ENCODE data around the gene THSD8.
"Not testable (repeated sequence)": the region's sequence is repeated elsewhere in the genome, so short reads cannot be mapped to it uniquely, and the experiment has no call there.

The THSD8 gene

DNA sequence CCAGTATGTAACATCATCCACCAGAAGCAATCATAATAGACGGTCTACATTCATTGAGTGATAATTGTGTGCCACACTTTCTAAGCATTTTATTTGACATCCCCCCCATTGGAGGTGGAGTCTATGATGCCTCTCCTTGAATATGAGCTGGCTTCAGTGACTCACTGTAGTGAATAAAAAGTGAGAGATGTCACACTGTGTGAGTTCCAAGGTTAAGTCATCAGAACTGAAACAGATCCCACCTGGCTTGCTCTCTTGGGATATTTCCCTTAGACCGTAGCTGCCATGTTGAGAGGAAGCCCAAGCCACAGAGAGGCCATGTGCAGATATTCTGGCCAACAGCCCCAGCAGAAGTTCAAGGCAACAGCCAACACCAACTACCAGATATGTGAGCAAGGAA lies 19.9 kb downstream of the THSD8 start:
- no peak for DNase-seq

DNA sequence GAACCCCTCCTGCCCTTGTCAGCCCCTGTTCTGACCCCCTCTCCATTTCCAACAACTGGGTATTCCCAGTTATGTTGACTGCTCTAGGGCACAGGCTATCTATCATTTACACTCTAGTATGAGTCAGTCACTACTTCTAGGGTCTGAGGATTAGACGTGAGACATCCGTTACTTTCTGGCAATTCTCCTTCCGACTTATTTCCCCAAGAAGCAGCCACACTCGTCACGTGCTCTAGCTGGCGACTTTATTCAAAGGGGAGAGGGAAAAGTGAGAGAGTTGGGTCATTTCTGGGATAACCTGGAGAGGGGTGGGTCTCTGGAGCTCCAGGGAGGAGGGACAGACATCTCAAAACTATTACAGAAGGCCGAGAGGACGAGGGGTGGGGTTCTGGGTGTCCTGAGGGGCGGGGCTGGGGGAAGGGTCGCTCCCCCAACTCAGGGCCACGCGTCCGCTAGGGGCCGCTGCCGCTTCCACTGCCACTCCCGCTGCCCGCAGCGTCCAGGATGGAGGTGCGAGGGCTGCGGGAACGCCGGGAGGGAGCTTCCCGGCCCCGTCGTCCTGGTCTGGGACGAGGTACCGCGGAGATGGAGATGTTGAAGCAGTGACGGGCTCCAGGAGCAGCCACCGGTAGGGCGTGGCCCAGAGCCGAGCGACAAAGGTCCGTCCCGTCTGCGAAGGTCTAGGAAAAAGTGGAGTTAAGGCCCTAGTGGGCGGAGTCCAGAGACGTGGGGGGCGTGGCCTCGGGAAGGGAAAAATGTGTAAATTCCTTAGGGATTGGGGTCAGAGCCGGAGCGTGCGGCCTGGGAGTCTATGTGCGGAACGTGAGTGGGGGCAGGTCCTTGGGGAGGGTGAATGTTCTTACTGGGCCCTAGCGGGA lies 23.6 kb downstream of the THSD8 start:
- DNase-seq: no peak

DNA sequence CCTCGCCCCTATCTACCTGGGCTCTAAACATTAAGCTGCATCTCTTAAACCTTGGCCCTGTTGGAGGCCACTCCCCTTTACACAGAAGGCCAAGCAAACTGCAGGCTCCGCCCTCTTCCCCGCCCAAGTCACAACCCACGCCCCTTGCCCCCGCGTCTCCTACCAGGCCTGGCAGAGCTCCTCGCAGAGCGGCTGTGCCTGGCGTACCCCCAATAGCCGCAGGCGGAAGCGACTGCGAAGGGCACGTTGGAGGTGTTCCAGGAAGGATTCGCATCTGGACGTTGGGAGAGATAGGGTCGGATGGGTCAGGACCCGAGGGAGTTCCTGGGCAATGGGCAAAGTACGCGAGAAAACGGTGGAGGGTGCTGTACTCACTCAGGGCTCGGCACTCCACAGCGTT lies 26.6 kb downstream of the THSD8 start:
- DNase-seq: no peak

DNA sequence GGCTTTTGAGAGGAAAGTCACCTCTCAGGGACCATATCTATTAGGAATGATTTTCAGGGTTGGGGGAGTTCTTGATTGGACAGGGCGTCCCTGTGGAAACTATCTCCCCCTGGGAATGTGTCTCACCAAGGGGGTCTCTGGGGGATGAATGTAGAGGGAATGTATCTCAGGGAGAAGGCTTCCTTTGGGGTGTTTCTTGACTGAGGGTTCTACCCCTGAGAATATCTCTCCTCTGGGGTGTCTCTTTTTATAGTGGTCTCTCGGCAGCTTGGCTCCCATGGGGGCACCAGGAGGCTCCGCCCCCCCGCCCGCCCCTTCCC lies 31.5 kb downstream of the THSD8 start:
- peak in 1 of 51 donors; percentile 7 for DNase-seq

DNA sequence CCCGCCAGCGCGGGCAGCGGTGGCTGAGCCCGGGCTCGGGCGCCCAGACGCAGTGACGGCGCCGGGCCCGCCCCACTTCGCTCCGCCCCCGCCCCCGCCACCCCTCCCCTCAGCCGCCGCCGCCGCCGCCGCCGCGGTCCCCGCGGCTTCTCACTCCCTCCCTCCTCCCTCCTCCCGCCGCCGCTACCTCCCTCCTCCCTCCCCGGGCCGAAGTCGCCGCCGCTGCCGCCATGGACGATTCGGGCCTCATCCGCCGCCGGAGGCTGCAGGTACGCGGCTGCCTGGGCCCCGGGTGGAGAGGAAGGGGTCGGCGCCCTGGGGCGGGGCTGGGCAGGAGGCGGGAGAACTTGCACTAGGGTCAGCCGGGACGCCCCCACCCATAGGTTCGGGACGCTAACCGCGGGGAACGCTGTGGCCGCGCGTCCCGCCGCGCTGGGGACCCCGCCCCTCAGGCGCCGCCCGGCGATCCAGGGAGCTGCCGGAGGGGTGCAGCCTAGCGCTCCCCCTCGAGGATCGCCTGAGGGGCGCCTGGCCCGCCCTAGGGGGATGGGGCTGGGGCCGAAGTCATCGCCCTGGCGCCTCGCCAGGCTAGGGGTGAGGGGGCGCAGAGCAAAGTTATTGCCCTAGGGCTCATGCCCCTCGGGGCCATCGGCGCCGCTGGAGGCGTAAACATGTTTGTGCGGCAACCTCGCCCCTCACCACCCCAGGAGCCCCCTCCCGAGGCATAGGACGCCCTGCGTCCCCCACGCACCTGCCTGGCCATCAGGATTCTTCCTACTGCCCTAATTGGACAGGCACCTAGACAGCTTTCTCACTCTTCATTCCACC lies 32.1 kb downstream of the THSD8 start:
- DNase-seq: peak in 14 of 51 donors; percentile 3 to 36 (median 27)

DNA sequence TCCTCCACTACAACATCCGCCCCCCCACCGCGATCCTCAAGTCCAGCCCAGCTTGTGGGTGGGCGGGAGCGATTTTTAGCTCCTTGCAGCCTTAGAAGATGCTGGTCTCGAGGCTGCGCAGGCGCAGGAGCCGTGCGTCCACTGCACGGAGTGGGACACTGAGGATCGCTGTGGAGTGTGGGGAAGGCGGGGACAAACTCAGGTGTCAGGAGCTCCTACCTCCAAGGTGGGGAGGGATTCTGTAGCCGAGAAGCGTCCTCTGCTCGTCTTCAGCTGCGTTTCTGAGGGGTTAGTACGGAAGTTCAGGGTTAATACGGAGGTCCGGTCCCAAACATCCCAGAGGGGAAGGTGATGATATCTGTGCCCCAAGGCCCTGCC lies 32.7 kb downstream of the THSD8 start, which contains the start of gene RTBDN:
Gene RTBDN, minus strand, starts transcription at position 14 of the 378 bp plus-strand sequence. CDS start 4,600 bp downstream, outside the sequence.
- DNase-seq: peak in 4 of 51 donors; percentile 4 to 37 (median 10)

DNA sequence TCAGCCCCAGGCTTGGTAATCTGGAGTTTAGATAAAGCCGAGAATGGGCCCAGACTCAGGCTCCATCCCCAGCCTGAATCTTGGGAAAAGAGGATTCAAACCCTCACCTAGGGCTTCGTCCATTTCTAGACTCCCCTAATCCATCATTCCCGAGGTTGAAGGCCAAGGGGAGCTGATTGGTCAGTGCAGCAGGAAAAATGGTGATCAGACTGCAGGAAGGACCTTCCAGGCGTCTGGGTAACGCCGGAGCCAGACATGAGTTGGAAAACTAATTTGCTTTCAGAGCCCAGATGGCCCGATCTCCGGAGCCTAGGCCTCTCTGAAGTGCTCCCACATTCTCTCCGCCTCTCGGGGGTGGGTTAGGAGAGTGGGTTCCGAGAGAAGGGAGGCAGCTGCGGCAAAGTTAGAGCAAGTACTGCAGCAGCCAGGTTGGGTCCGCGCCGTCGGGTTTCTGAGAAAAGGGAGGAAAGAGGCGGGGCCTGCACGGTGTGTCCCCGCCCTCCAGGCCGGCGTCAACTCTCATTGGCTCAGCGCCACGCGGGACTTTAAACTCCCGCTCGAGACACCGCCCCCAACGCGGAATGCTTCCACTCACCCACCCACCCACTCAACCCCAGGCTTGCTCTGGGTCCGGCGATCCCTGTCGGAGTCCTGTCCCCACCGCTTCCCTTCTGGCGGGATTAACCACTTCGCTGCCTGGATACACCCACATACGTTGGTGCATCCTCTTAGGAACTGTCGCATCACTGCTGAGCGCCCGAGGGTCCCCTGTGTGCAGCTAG lies 33.3 kb downstream of the THSD8 start:
- DNase-seq: peak in 11 of 51 donors; percentile 1 to 33 (median 21)

DNA sequence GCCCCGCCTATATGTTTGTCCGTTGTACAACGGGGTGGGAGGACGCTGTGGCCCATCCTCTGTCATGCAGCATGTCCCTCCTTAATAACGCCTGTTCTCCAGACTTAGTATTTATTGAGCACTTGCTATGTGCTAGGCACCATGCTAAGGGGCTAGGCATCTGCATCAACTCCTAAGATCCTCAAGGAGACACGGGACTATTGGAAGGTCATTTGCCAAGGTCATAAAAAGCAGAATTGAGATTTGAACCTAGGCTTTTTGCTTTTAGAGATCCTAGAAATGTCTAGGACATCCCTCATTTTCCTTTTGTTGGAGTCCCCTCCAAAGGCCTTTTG lies 34.6 kb downstream of the THSD8 start:
- DNase-seq: no peak

DNA sequence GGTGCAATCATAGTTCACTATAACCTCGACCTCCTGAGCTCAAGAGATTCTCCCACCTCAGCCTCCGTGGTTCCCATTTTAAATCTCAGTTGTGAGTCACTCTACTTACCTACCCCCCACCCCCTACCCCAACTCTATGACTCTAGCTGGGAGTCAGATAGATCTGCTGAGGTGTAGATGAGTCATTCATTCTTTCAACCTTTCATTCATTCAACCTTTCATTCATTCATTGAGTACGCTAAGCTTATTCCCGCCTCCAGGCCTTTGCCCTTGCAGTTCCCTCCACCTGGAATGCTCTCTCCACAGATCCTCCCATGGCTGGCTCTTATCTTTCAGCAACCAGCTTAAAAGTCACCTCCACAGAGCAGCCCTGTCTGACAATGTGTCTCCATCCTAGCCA lies 35.4 kb downstream of the THSD8 start:
- DNase-seq: no peak

DNA sequence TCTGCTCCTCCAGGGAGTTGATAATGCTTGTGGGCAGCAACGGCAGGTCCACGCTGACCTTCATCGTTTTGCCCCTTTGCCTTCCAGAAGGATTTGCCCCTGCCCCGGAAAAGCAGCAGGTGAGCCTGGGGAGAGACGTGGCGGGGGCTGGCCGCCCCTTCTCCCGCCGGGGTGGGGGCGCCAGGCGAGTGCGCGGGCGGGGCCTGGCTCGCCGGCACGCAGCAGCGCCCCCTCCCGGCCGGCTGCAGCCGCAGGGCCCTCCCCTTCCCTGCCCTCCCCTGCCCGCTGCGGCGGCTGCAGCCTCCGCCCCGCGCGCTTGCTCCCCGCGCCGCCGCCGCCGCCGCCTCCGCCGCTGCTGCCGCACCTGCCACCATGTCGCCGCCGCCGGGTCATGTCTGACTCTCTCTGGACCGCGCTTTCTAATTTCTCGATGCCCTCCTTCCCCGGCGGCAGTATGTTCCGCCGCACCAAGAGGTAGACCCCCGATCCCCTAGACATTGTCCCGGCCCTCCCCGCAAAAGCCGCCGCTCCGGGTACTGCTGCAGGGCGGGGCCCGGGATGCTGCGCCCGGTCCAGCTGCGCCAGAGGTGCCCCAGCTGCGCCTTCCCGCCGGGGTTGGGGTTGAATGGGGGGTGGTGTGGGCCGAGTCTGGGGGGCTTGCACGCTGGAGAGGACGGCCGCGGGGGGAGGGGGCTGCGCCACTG lies 36.5 kb downstream of the THSD8 start, which contains the start of gene MAST1:
Gene MAST1, plus strand, starts transcription at position 334 of the 704 bp plus-strand sequence. Its CDS starts 58 bp downstream, at position 392.
- DNase-seq: peak in 19 of 51 donors; percentile 8 to 69 (median 25)

DNA sequence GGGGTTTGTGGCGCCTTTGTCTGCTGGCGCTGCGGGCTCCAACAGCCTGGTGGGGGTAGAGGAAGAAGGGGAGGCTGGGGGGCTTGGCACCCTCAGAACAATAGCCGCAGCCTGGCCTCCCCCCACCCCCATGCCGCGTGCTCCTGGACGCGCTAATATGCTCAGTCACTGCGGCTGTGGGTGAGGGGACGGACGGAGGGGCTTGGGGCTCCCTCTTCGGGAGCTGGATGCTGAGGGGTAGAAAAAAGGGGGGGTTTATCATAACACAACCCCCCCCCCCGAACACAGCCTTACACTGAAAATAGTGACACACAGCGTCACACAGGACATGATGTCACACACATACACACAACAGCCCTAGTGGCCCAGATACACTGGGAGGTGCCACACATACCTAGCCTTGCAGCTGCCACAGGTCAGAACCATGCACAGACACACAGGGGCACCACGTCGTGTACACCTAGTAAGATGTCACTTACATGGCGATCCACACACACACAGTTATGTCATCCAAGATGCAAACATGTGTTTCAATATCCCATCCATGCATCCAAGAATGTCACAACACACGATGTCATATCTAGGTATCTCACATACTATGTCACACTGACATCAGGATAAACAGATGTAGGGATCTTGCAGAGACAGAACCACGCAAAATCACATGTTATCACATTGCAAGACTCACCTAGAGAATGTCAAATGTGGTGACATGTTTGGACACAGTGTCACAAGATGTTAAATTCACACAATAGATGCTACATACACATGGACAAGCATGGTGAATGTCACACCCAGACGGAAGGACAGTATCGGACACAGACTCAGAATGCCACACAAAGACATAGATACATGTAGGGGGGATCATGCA lies 37.3 kb downstream of the THSD8 start:
- peak in 3 of 51 donors; percentile 5 to 27 (median 26) for DNase-seq

DNA sequence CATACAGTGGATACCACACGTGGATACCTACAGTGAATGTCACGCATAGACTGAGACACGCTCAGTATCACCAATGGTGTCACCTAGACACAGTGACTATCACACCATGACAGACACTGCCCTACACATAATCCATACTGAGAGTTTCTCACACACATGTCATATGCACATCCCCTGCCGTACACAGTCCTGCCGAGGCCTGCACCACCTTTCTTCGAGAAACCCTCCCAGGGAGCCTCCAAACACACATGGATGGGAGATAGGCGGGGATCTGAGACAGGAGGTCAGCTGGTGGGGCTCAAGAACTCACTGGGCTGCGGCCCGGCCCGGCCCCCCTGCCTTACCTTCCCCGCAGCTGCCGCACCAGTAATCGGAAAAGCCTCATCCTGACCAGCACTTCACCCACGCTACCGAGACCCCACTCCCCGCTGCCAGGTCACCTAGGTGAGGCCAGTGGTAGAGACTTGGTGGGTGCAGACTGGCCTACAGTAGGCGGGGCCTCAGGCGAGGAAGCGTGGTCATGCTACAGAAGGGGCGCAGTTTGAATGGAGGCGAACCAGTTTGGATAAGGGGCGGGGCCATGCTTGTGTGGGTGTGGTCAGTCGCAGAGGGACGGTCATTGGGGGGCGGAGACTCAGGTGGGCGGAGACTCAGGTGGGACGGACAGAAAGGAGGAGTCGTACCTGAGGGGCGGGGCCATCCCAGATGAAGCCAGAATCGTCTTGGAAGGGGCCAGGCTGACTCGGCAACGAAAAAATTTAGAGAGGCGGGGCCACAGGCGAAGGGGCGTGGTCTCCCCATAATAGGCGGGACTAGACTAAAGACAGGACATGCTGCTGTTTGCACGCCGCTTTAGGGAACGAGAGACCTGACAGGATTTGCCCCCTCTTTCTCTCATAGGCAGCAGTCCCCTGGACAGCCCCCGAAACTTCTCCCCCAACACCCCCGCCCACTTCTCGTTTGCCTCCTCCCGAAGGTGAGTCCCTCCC lies 38.5 kb downstream of the THSD8 start:
- peak in 24 of 51 donors; percentile 3 to 75 (median 42) for DNase-seq

DNA sequence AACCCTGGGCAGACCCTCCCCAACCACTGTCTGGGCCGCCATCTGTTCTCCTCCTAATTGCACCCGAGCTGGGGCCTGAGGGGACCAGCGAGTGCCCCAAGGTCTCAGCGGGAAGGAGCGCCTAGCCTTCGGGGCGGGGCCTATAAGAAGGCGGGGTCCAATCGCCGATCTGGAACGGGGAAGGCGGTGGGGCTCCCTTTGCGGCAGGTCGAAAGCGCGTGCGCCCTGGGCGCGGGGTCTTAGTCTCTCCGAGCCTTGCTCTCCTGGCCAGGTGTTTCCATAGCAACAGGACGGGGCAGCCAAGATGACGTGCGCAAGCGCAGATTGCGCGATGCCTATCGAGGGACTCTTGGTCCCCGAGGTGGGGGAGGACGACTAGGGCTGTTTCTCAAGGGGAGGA lies 39.2 kb downstream of the THSD8 start:
- peak in 22 of 51 donors; percentile 3 to 58 (median 26) for DNase-seq

DNA sequence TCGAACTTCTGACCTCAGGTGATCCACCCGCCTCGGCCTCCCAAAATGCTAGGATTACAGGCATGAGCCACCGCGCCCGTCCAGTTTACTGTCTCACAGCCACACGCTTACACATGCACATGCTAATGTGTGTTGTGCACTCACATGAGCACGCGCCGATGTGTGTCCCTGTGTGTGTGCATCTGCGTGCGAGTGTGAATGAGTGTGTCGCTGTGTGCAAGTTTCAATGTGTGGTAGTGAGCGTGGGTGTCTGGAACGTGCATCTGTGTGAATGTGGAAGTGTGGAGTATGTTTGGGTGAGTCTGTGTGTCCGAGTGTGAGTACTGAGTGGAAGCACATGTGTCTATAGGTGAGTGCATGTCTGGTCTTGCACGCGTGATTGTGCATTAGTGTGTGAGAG lies 40.6 kb downstream of the THSD8 start:
- DNase-seq: no peak

DNA sequence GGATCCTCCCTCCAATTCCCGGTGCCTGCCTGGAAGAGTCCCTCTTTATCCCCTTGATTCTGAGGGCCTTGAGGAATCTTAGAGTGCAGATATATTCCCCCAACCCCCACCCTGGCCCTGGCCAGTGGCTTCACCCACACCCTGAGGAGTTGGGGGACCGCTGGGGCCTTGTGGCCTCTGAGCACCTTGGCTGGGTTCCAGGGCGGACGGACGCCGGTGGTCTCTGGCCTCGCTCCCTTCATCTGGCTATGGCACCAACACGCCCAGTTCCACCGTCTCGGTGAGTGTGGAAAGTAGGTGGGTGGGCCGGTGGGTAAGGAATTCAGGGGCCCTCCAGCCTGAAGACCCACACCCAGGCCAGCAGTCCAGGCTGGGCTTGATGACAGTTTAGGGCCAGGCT lies 41.5 kb downstream of the THSD8 start:
- DNase-seq: no peak

DNA sequence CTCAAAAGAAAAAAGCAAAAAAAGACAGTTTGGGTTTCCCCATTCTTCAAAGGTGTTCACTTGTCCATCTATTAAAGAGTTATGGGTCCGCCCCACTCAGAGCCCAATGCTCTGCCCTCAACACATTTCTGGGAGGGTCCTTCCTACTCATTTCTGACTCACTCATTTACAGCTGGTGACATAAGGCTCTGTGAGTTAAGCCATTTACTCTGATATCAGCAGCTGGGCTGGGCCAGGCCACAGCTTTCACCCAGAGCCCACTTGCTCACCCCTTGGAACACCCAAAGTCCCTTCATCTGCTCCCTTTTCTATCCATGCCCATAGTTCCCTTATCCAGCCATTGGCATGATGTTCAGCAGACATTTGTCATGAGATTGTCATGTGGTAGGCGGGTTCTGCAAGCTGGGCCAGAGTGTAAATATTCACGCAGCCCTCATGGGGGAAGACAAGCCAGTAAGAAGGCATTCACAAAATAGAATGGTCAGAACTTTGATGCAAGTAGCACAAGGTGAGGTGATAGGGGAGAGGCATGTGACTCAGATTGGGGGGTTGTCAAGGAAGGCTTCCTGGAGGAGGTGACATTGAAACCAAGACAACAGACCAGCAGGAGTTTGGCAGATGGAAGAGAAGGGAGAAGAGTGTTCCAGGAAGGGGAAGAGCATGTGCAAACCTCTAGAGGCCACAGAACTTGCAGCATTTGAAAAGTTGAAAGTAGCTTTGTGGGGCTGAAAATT lies 42.3 kb downstream of the THSD8 start:
- no peak for DNase-seq

DNA sequence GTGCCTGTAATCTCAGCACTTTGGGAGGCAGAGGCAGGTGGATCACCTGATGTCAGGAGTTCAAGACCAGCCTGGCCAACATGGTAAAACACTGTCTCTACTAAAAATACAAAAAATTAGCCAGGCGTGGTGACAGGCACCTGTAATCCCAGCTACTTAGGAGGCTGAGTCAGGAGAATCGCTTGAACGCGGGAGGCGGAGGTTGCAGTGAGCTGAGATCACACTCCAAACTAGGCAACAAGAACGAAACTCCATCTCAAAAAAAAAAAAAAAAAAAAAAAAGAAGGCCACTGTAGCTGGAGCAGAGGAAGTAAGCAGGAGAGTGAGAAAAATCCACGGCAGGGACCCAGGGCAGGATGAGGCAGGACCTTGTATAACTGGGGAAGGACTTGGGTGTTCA lies 44.7 kb downstream of the THSD8 start:
- not testable (repeated sequence) for DNase-seq
